HG02840 (cell line): ENCODE data around the gene OR5F1.

ENCODE experiments used
- ATAC-seq: cut with Tn5 transposase; IDR thresholded peaks from one replicate; pipeline ENCODE4 v1.9.1; 2021; ENCODE audit warnings: mild to moderate bottlenecking, moderate library complexity, moderate number of reproducible peaks; ENCODE audit not compliant: unreplicated experiment, low FRiP score

Gene OR5F1

GRCh38 chr11:55994525-55994924 is at the start of gene OR5F1:
OR5F1 (minus strand) TSS chr11:55994625; CDS start chr11:55994625, 0 bp downstream.
- ATAC-seq, result no peak

- ATAC-seq, result no peak
Measured at GRCh38 chr11:56027354-56027753, 32.9 kb upstream of the OR5F1 start, which contains the start of gene OR5AS1. OR5AS1 (plus strand) TSS chr11:56027654; CDS start chr11:56030419, 2,765 bp downstream.

- ATAC-seq, result no peak
Measured at GRCh38 chr11:56013805-56014204, 19.4 kb upstream of the OR5F1 start.

GRCh38 chr11:56010716-56011115 is 16.3 kb upstream of the OR5F1 start:
- no peak for ATAC-seq

- no peak for ATAC-seq
Measured at GRCh38 chr11:55970935-55971334, 23.5 kb downstream of the OR5F1 start.

GRCh38 chr11:55969845-55970244 is 24.6 kb downstream of the OR5F1 start, which contains the start of gene OR10AG1:
OR10AG1 (minus strand) TSS chr11:55969945; CDS start chr11:55969907, 38 bp downstream.
- no peak for ATAC-seq

GRCh38 chr11:55967914-55968313 is 26.5 kb downstream of the OR5F1 start:
- ATAC-seq, result no peak

- no peak for ATAC-seq
Measured at GRCh38 chr11:55966391-55966790, 28.0 kb downstream of the OR5F1 start.

- no peak for ATAC-seq
Measured at GRCh38 chr11:55956521-55956920, 37.9 kb downstream of the OR5F1 start.

GRCh38 chr11:55949330-55949729 is 45.1 kb downstream of the OR5F1 start:
- no peak for ATAC-seq
